HUDEP-2 (cell line): Measurements from ENCODE around the gene ADGRA3.

ENCODE experiments used
- DNase-seq, 76 experiments: peaks; one replicate each; lab custom pipeline; 2025; ENCODE audit not compliant: unreplicated experiment in 76 of 76; lab: John Stamatoyannopoulos, UW

Gene ADGRA3

GRCh38 chr4:22372986-22373385, 142.9 kb downstream of the ADGRA3 start:
- no peak for DNase-seq

GRCh38 chr4:22369901-22370562, 145.8 kb downstream of the ADGRA3 start:
- DNase-seq: no peak

- DNase-seq: no peak
Observed at GRCh38 chr4:22363787-22364186, 152.1 kb downstream of the ADGRA3 start.

- DNase-seq: no peak
Observed at GRCh38 chr4:22363036-22363435, 152.8 kb downstream of the ADGRA3 start.

- peak in 2 of 76 experiments; percentile 1 to 5 for DNase-seq
Observed at GRCh38 chr4:22356987-22357596, 158.8 kb downstream of the ADGRA3 start.

- DNase-seq: no peak
Observed at GRCh38 chr4:22348410-22348809, 167.5 kb downstream of the ADGRA3 start.

GRCh38 chr4:22345678-22346077, 170.2 kb downstream of the ADGRA3 start:
- no peak for DNase-seq

- DNase-seq: no peak
Observed at GRCh38 chr4:22345055-22345454, 170.8 kb downstream of the ADGRA3 start.

GRCh38 chr4:22343606-22344005, 172.3 kb downstream of the ADGRA3 start:
- DNase-seq: no peak

- no peak for DNase-seq
Observed at GRCh38 chr4:22339491-22339890, 176.4 kb downstream of the ADGRA3 start.

GRCh38 chr4:22338796-22339195, 177.1 kb downstream of the ADGRA3 start:
- peak in 2 of 76 experiments; percentile 0 to 16 for DNase-seq
